Measurements from ENCODE around the gene MAML2.

MAML2 gene

DNA sequence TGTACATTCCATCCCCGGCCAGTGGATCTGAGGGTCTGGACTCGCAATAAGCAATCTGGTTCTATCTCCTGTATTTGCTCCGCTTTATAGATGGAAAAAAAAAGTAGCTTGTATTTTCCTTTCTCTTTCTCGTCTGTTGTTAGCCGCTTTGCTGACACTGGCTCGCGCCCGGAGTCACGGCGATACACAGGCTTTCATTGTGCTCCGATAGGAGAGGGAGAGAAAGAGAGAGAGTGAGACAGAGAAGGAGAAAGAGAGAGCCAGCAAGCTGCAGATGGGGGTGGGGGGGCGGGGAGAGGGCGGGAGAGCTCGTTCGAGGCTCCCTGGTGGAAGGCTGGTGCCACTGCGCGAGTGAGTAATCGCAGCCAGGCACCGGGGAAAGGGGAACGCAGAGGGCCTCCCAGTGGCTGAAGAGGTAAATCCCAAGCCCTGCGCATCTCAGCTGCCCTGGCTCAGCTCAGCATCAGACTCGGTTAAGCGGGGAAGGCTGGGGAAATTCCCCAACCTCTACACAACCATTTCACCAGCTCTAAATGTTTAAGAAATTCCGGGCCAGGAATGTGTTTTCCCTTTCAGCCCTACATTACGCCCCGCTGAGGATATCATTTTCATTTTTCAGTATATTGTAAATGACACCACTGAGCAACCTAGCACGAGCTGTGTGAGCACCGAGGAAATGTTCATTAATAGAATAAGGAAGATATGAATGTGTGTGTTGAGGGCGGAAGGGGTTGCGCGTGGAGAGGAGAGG, at the start of gene MAML2:
Gene MAML2, minus strand, starts transcription at position 235 of the 751 bp plus-strand sequence. CDS start 1,300 bp downstream, outside the sequence.
- TF ChIP-seq, protein P1, sequence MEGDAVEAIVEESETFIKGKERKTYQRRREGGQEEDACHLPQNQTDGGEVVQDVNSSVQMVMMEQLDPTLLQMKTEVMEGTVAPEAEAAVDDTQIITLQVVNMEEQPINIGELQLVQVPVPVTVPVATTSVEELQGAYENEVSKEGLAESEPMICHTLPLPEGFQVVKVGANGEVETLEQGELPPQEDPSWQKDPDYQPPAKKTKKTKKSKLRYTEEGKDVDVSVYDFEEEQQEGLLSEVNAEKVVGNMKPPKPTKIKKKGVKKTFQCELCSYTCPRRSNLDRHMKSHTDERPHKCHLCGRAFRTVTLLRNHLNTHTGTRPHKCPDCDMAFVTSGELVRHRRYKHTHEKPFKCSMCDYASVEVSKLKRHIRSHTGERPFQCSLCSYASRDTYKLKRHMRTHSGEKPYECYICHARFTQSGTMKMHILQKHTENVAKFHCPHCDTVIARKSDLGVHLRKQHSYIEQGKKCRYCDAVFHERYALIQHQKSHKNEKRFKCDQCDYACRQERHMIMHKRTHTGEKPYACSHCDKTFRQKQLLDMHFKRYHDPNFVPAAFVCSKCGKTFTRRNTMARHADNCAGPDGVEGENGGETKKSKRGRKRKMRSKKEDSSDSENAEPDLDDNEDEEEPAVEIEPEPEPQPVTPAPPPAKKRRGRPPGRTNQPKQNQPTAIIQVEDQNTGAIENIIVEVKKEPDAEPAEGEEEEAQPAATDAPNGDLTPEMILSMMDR (IDR thresholded peaks at IDR 0.05; ENCODE audit: extremely low read depth, insufficient read depth, missing control alignments) = peak; percentile 93
- in situ Hi-C loops (cut with MboI; ENCODE audit: low pct_unique_long_range_greater_than_20kb, low sequenced_read_pairs, unreplicated experiment) = loop anchor here (25.0 kb wide), 1 partner anchor 281 kb away; no protein-coding TSS in a partner anchor

DNA sequence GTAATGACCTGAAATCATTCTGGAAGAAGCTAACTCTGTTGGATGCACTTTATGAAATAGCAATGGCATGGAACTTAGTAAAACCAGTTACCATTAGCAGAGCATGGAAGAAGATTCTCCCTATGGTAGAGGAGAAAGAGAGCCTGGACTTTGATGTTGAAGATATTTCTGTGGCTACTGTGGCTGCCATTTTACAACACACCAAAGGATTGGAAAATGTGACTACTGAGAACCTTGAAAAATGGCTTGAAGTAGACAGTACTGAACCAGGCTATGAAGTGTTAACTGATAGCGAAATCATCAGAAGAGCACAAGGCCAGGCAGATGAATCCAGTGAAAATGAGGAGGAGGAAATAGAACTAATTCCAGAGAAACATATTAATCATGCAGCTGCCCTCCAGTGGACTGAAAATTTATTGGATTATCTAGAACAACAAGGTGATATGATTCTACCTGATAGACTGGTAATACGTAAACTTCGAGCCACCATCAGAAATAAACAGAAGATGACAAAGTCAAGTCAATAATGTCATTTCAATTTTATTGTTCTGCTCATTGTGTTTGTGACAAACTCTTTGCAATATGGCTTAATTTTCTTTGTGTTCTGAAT, 48.8 kb upstream of the MAML2 start:
- in situ Hi-C loops (cut with MboI; ENCODE audit: low pct_unique_long_range_greater_than_20kb, low sequenced_read_pairs, unreplicated experiment) = loop anchor here (25.0 kb wide), 1 partner anchor 555 kb away; no protein-coding TSS in a partner anchor
- no peak for DNase-seq (ENCODE audit: low spot score)
- TF ChIP-seq, protein P1 (IDR thresholded peaks at IDR 0.05; ENCODE audit: extremely low read depth, insufficient read depth, missing control alignments) = no peak

More for the DNA sequence above, at the start of gene MAML2:
- DNase-seq (ENCODE audit: low spot score) = peak; percentile 86

DNA sequence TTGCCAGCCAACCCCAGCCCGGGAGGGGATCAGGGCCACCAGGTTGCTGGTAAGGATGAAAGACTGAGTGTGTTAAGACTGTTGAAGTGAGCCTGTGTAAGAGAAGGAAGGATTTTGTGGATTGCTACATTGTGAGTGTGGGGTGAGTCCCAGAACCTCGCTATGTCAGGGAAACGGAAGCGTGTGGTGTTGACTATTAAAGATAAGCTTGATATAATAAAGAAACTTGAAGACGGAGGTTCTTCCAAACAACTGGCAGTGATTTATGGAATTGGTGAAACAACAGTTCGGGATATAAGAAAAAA, 47.4 kb upstream of the MAML2 start:
- DNase-seq (ENCODE audit: low spot score) = no peak
- in situ Hi-C loops (cut with MboI; ENCODE audit: low pct_unique_long_range_greater_than_20kb, low sequenced_read_pairs, unreplicated experiment) = loop anchor here (25.0 kb wide), 1 partner anchor 553 kb away; no protein-coding TSS in a partner anchor
- TF ChIP-seq, protein P1 (IDR thresholded peaks at IDR 0.05; ENCODE audit: extremely low read depth, insufficient read depth, missing control alignments) = no peak

DNA sequence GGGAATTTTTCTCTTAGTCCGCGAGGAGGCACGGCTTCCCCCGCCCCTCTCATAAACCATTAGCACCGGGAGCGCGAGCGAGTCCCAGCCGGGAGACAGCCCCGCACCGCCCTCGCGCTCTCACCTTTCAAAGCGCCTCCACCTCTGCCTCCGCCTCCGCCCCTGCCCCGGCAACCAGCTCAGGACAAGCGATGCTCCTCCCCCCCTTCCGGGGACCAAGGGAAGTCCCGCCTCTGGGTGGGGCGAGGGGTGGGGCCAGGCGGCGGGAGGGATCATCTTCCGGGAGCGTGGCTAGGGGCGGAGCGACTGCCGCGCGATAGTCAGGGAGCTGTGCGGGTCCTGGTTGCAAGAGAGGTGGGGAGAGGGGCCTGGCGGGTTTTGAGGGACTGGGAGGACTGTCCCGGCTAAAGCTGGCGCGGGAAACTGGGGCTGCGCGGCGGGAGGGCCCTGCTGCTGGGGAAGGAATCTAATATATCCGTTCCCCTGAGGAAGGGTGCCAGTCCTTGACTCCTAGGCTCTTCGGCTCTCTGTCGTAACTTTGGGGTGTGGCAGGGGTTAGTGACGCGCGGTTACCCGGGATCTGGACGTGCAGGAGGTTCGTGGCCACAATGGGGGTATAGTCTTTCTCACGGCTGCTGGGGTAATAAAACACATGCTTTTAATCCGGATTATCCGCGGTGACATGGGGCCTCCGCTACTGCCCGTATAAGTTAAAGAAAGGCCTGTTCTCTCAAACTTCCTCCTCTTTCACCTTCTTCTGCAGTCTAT, 46.9 kb upstream of the MAML2 start, which contains the start of the genes CCDC82 and JRKL:
Gene CCDC82, minus strand, starts transcription at position 193 of the 768 bp plus-strand sequence. CDS start 5,165 bp downstream, outside the sequence.
Gene JRKL, plus strand, starts transcription at position 294 of the 768 bp plus-strand sequence. CDS start 637 bp downstream, outside the sequence.
- in situ Hi-C loops (cut with MboI; ENCODE audit: low pct_unique_long_range_greater_than_20kb, low sequenced_read_pairs, unreplicated experiment) = loop anchor here (25.0 kb wide), 1 partner anchor 553 kb away; no protein-coding TSS in a partner anchor
- peak; percentile 93 for DNase-seq (ENCODE audit: low spot score)
- TF ChIP-seq, protein P1 (IDR thresholded peaks at IDR 0.05; ENCODE audit: extremely low read depth, insufficient read depth, missing control alignments) = no peak

DNA sequence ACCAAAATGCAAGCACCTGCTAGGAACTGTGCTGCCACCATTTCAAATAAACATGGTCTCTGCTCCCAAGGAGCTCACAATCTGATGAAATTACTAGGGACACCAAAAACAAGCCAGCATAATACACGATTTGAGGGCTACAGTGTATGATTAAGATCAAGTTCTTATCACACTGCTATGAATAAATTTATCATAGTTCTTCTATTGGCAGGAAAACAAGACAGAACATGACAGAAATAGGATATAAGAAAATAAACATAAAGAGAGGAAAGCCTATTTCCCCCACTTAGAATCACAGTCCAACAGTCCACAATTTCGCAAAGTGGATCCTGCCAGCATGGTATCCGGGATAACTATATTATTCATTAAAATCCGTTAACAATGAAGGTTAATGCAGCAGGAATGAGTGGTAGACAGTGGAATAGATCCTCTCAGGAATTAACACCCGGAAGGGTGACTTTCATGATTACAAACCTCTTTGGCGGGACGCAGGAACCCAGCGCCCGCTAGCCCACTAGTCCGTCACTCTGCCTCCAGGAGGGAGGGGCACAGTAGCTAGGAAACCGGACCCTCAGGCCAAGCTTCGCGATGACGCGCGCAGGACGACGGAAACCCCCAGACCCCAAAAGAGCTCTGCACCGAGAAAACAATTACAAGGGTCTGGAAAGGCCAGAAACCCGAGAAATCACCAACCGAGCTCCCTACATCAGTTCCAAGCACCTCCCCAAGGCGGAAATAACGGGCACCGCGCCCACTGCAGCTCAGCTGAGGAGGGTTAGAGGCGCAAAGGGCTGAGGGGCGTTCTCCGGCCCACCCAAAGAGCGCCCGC, 46.1 kb upstream of the MAML2 start:
- TF ChIP-seq, protein P1 (IDR thresholded peaks at IDR 0.05; ENCODE audit: extremely low read depth, insufficient read depth, missing control alignments) = no peak
- DNase-seq (ENCODE audit: low spot score) = no peak
- in situ Hi-C loops (cut with MboI; ENCODE audit: low pct_unique_long_range_greater_than_20kb, low sequenced_read_pairs, unreplicated experiment) = loop anchor here (25.0 kb wide), 1 partner anchor 552 kb away; no protein-coding TSS in a partner anchor

Data from GM13977 (cell line).